GM21619 (cell line): ENCODE measurements around the gene NCK1.

ENCODE experiments used
- ATAC-seq: cut with Tn5 transposase; IDR thresholded peaks from one replicate; pipeline ENCODE4 v1.9.1; 2021; ENCODE audit not compliant: unreplicated experiment

Gene NCK1

DNA sequence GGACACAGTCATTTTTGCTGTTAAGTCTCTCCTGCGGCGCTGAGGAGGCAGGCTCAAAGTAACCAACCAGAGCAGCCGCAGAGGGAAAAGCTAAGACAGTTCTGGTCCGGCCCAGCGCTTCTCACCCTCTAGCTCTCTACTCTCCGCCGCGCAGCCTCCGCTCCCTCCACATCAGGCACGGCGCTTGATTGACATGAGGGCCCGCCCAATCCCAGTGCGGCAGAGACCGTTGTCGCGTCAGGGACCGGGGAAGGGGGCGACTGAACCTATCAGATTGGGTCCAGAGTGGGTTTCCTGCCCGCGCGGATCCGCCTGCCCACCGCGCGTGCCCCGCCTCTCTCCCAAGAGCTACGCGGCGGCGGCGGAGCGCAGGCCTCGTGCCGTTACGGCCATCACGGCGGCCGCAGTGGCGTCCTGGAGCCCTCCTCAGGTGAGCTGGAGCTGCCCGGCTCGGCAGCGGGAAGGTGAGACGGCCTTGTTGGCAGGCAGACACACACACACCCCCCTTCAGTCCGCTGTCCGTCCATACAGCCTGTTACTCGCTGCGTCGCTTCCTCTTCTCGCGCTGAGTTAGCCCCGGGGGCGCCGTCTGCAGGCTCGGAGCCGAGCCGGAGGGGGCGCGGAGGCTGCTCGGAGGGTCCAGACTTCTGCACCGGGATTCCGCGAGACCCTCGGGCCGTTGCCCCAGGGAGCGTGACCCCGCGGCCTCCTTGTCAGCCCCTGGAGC lies at the start of gene NCK1:
NCK1 (plus strand) TSS at position 319 of the 727 bp plus-strand sequence. CDS start 65,794 bp downstream, outside the sequence.
- peak; percentile 97 for ATAC-seq

DNA sequence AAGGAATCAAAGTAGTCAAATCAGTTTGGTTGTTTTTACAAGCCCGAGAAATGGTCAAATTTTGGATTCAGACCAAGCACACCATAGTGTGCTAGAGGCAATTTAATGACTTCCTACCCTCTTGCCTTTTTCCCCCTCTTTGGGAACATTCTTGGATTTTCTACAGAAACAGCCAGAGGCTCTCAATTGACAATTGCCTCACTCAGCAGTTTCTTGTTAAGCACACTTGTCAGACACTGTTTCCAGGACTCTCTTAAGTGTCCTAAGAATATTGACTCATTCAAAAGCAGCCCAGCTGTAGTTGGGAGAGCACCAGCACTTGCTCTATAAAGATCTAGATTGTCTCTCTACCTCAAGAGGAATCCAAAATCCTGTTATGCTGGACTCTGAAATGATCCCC lies 44.6 kb upstream of the NCK1 start:
- no peak for ATAC-seq

DNA sequence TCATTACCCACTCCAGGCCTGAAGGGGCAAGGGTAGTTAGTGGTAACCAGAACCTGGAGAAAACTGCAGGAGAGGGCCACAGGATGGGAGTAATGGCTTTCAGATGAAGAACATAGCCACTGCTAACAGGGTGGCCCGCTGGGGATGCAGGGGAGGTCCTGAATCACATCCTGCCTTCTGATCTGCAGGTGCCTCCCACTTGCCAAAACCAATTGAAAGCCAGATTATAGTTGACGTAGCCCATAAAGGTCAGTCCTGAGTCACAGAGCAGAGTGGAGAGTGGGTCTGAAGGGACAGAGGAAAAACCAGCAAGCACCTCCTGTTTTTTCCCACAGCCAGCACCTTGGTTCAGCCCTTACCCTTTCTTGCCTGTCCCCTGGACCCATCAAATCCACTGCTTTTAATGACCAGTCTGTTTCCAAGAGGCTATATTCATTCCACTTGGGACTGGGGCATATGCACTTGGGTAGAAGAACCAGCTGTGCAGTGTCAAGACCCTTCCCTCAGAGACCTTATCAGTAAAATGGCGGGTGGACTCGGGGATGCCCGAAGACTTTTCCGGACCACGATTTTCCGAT lies 43.7 kb upstream of the NCK1 start:
- ATAC-seq = no peak

DNA sequence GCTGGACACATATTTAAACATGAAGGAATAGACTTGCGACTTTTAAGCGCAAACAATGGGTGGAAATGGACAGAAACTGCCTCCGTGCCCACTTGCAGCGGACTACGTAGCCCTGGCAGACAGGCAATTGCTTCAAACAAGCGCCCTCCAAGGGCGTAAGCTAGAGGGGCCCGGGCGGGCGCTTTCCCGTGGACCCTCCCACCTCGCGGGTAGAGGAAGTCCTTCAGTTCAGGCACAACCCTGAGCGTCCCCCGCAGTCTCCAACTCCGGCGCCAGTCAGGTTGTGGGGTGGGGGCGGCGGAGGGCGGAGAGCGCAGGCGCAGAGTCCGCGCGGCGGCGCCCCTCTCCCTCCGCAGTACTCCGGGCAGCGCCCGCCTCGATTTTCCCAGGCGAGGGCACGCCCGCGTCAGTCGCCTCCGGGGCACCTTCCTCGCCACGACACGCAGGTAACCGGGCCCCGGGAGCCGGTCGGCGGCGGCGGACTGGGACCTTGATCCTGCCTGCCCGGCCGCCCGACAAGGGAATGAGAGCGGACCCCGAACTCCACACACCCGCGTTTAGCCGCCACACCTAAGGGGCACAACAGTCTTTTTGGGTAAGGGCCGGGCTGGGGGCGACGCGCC lies 43.1 kb upstream of the NCK1 start, which contains the start of gene SLC35G2:
SLC35G2 (plus strand) TSS at position 358 of the 623 bp plus-strand sequence. CDS start 35,335 bp downstream, outside the sequence.
- ATAC-seq = peak; percentile 54

DNA sequence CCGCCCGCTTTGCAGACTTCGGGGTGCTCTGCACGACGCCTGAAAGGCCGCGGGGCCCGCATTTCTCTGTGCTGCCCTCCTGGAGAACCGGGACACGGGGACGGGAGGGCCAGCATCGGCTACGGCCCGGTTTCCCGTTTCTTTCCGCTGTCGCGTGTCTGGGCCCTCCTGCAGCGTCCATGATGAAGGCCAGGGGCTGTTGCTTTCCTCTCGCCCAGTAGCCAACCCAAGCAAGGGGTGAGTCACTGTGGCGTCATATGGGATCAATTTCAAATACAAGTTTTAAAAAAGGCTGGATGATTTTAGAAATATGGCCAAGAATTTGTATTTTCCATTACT lies 42.6 kb upstream of the NCK1 start:
- peak; percentile 20 for ATAC-seq

DNA sequence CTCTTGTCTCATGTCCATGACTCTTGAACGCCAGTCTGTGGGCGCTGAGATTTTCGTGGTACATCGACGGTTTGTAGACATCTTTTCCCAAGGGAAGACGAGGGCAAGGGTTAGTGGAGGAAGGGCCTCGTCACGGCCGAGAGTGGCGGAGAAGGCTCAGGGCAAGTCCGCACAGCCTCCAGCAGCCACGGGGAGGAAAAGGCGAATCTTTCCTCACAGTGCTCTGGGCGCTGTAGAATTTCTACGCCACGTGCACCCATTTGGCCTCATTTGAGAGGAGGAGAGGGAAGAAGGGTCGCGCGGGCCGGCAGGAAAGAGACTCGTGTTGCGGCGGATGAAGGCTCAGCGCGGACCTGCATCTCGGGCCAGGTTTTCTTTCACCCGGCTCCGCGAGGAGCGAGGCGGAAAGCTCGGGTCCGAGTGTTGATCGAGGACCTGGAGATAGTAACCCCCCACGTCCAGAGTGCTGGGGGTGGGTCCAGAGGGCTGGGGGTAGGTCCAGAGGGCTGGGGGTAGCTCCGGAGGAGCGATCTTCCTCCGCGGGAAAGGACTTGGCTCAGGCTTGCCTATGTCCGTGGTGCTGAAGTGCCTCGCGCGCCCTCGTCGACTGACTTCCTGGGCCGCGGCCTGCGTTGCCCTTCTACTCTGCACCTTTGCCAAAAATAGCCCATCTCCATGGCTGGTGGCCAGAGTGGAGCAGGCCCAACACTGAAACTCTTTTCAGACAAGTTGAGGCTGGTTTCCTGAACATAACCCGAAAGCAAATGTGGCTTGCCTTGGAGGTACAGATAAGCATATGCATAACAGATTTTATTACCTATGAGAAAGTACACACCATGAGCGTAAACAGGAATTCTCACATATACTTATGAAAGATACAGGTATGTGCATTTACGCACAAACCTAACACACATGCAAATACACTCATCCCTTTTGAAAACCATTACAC lies 42.0 kb upstream of the NCK1 start:
- ATAC-seq = no peak

DNA sequence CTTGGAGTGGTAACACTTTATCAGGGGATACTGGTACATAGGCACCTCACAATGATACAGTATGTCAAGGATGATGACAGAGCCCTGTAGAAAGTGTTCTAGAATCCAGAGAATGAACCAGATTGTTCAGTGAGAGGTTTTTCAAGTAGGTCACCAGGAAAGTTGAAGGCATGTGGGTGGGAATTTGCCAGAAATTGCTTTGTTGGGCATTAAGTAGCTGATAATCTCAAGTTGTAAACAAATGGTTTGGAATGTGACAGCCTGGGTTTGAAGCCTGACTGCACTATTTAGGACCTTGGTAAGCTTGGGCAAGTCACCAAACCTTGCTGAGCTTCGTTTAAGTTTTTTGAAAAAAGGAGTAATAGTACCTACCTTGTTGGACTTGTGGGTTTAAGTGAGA lies 30.5 kb upstream of the NCK1 start:
- ATAC-seq = no peak

DNA sequence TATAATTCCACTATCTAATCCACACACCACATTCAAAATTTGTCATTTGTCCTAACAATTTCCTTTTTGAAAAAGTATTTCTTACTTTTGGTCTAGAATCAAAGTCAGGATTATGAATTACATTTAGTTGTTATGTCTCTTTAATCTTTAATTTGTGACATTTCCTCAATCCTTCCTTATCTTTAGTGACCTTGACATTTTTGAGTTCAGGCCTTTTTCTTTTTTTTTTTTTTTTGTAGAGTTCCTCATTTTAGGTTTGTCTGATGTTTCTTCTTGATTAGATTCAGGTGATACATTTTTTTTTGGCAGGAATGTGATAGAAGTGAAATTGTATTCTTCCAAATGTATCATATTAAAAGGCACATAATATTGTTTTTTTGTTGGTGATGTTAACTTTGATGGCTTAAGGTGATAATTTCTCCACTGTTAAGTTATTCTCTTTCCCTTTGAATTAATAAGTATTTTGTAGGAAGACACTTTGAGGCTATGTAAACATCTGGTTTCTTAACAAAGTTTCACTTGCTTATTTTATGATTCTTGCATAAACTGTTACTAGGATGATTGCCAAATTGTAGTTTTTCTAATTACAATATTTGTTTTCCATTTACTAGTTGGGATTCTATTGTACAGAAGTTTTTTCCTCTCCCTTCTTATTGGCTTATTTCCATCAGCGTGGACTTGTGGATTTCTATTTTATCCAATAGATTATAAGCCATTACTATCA lies 26.8 kb upstream of the NCK1 start:
- ATAC-seq = no peak

DNA sequence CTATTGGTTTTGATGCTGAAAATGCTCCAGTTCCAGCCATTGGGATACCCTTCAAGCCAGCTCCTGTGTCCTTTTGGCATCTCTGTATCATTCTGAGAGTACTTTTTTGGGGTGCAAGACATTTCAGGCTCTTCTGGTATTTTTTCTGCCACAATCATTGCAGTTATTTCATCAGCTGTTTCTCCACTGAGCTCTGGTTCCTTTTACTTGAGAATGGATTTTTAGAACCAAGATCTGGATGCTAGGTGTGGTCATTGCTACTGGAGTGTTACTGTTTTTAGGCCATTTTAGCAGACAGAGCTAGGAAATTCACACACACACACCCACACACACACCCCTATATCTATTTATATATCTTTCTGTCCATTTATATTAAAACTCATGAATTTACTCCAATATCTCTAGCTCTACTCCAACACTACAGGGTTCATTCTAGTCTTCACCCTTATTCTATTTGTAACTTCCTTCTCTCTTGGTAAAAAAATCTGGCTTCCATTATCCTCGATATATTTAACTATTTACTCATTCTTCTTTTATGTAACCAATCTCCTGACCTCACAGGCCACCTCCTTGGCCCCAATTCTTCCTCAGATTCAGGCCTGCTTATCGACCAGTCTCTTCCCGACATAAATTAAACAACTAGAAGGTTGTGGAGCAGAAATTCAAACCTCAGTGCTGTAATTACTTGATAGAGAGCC lies 26.0 kb upstream of the NCK1 start:
- ATAC-seq = no peak

DNA sequence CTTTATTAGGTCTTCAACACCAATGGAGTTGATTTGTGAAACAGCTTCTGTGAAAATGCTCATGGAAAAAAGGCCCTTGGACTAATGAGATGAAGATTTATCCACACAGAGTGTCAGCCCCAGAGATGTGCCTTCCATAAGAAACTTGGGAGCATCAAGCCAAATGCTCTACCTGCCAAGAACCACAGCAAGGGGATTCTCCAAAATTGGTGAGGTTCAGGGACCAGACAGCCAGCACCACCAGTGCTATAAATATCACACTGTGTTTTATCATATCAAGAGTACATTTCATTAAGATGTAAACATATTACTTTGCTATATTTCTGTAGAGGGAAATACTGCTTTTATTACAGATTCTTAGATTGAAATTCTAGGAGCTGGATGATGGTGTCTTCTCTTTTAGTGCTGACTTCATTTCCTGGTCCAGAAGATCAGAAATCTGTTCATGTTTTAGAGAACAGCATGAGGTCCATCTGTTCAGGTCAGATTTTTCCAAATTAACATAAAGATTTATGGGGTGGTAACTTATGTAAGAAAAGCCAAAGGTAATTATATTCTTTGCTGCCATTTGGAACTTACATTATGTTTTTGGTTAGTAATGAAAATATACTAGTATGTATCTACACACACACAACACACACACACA lies 25.4 kb upstream of the NCK1 start:
- ATAC-seq = no peak

DNA sequence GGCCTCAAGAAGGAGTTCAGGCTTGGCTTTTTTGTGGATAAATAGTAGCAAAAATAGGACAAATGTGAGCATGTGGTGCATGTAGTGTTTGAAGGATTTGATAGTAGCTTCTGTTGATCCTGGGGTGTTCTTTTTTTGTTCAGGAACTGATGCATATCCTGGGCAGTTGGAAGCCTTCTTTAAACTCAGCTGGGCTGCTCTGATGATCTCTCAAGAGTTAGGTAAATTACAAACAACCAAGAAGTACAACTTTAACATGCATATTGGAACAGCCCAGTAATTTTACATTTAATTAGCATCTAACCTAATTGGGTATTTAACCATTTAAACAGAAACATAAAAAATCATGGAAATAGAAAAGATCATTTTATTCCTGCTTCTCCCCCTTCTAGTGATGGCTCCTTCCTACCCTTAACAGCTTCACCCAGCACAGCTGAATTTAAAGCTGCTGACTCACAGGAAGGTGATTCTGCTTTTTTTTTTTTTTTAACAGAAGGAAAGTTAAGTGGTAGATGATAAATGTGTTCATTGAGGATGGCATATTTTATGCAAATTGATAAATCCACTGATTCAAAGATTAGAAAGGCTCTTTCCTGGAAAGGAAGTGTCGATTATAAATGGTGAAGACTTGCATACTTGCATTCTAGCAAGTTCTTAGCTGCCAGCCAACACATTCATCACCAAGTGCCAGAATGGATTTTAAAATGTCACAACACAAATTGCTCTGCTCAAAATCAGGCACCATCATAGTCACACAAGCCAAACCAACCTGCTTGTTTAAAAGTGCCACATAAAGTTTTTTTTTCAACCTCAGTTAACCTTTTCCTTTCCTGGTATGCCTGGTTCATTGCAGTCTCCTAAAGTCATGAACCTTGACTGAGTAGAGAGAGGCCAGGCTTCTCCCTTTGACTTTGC lies 23.1 kb upstream of the NCK1 start:
- no peak for ATAC-seq

DNA sequence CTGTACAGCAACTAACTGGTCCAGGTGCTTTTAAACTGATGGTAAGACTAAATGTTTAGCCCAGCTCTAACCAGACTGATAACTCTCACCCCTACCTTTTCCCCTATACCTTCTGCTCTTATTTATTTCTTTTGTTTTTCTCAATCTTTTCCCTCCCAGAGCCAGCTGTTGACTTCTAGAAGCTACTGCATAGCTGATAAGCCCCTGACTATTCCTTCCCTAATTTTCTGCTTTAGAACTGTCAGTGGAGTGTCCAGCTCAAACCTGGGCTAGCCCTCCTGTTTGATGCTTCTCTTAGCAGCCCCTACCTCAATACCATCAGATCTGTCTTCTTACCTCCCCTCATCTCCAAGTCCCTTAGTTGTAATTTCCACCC lies 22.5 kb upstream of the NCK1 start:
- ATAC-seq = no peak

DNA sequence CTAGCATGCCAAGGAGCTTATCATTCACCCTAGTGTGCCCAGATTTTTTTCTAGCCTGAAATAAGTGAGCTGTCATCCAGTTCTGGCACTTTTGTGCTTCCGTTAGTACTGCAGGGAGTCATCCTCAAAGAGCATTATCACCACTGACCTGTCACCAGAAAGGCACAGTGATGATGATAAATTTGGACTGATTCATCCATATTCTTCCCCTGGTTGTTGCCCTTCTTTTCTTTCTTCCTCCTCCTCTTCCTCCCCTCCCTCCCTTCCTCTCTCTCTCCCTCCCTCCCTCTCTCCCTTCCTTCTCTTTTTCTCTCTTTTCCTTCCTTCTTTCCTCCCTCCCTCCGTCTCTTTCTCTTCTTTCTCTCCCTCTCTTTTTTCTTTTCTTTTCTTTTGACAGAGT lies 21.8 kb upstream of the NCK1 start:
- ATAC-seq = no peak

DNA sequence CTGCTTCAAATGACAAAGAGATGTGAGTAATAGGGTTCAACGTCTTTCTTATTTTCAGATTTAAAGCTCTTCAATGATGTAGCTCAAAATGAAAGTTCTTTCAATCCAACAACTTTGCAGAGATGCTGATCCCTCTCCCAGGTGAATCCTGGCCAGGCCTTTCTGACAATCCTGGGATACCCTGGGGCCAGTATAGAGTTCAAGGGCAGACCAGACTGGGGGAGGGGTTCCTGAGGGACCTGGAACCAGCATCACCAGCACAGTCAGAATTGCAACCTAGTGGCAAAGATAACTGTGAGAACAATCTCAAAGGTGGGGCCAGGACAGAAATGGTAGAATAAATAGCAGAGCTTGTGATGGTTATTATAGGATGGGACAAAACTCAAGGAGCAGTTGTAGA lies 19.7 kb upstream of the NCK1 start:
- ATAC-seq = no peak

DNA sequence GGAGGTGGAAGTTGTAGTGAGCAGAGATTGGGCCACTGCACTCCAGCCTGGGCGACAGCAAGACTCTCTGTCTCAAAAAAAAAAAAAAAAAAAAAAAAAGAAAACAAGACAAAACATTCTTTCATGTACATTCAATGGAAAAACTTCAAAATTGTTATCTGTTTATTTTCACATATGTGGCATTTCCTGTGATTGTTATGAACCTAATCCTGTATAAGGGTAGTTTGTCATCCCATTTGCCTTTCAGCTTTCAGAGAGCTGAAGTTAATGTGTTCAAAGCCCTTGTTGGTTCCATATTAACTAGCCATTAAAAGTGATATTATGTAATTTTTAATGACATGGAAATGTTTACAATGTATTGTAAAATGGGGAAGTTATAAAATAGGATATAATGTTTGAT lies 17.3 kb upstream of the NCK1 start:
- ATAC-seq = no peak

DNA sequence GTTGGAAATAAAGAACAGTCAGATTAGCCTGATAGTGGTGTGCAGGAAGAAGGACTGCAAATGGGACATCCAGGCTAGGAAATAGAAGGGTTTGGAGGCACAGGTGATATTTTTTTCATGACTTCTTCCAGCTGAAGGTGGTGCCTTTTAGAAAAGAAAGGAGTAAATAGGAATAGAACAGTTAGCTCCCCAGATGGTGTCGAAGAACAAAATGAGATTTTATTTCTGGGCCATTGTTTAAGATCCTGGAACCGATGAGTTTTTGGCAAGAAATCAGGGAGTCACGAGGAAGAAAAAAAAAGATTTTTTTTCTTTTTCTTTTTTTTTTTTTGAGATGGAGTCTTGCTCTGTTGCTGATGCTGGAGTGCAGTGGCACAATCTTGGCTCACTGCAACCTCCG lies 9.8 kb upstream of the NCK1 start:
- ATAC-seq = no peak

DNA sequence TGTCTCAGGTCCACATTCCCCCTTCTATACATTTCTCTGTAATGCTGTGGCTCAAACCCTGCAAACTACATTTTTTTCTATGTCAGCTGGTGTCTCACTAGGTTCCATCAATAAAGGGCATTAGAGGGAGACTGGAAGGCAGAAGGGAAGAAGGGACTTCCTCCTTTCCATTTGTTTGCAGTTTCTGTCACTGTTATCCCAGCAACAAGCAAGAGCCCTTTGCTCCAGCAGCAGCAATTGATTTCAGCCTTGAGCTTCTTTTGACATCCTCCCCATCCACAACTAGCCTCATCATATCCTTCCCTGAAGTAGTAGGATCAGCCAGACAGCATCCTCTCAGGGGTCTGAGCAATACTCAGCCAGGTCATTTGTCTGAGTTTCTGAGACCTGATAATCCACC lies 5.3 kb upstream of the NCK1 start:
- ATAC-seq = no peak

DNA sequence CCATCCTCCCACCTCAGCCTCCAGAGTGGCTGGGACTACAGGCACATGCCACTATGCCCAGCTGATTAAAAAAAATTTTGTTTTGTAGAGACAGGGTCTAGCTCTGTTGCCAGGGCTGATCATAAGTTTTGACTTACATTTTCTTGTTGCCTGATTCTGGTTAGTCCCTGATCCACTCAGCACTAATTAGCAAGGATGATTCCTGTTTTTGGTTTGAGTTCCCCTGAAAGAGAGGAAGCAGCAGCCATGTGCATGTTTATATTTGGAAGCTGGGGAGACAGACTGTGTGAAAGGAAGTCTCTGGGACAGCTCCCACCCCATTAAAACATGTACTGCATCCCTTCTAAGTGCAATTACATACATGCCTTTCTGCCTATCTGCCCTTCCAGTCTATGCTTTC lies 3.6 kb upstream of the NCK1 start:
- ATAC-seq = no peak

DNA sequence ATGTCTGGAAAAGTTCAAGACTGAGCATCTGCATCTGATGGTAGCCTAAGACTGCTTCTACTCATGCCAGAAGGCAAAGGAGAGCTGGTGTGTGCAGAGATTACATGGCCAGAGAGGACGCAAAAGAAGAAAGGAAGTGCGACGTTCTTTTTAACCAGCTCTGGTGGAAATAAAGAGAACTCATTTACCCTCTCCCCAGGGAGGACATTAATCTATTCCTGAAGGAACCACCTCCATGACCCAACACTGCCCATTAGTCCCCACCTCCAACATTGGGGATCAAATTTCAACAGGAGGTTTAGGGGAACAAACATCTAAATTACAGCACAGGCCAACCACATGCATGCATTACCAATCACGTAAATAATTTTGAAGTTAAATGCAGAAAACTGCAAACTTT lies 1.5 kb upstream of the NCK1 start:
- no peak for ATAC-seq
